ENCODE results near the gene SUGCT.

SUGCT gene

GRCh38 chr7:40519009-40519408 is 384.2 kb downstream of the SUGCT start:
- DNase-seq (ENCODE audit: low read depth, low spot score) = no peak

GRCh38 chr7:40520986-40521738 is 386.4 kb downstream of the SUGCT start:
- DNase-seq (ENCODE audit: low read depth, low spot score) = no peak

GRCh38 chr7:40525764-40526163 is 391.0 kb downstream of the SUGCT start:
- DNase-seq (ENCODE audit: low read depth, low spot score) = no peak

GRCh38 chr7:40526951-40527715 is 392.3 kb downstream of the SUGCT start:
- no peak for DNase-seq (ENCODE audit: low read depth, low spot score)

- no peak for DNase-seq (ENCODE audit: low read depth, low spot score)
Measured at GRCh38 chr7:40527723-40528122, 392.9 kb downstream of the SUGCT start.

- no peak for DNase-seq (ENCODE audit: low read depth, low spot score)
Measured at GRCh38 chr7:40530292-40530691, 395.5 kb downstream of the SUGCT start.

- DNase-seq (ENCODE audit: low read depth, low spot score) = no peak
Measured at GRCh38 chr7:40531956-40532355, 397.2 kb downstream of the SUGCT start.

- no peak for DNase-seq (ENCODE audit: low read depth, low spot score)
Measured at GRCh38 chr7:40535678-40536077, 400.9 kb downstream of the SUGCT start.

GRCh38 chr7:40536421-40536820 is 401.6 kb downstream of the SUGCT start:
- DNase-seq (ENCODE audit: low read depth, low spot score) = no peak

- DNase-seq (ENCODE audit: low read depth, low spot score) = no peak
Measured at GRCh38 chr7:40538281-40538680, 403.5 kb downstream of the SUGCT start.

- no peak for DNase-seq (ENCODE audit: low read depth, low spot score)
Measured at GRCh38 chr7:40541336-40541735, 406.5 kb downstream of the SUGCT start.

- no peak for DNase-seq (ENCODE audit: low read depth, low spot score)
Measured at GRCh38 chr7:40542982-40543741, 408.4 kb downstream of the SUGCT start.

GRCh38 chr7:40544221-40544723 is 409.5 kb downstream of the SUGCT start:
- no peak for DNase-seq (ENCODE audit: low read depth, low spot score)

GRCh38 chr7:40544871-40545303 is 410.1 kb downstream of the SUGCT start:
- no peak for DNase-seq (ENCODE audit: low read depth, low spot score)

GRCh38 chr7:40545739-40546138 is 410.9 kb downstream of the SUGCT start:
- no peak for DNase-seq (ENCODE audit: low read depth, low spot score)

GRCh38 chr7:40546616-40547501 is 412.1 kb downstream of the SUGCT start:
- DNase-seq (ENCODE audit: low read depth, low spot score) = no peak

GRCh38 chr7:40549372-40550039 is 414.7 kb downstream of the SUGCT start:
- no peak for DNase-seq (ENCODE audit: low read depth, low spot score)

GRCh38 chr7:40551685-40552576 is 417.1 kb downstream of the SUGCT start:
- DNase-seq (ENCODE audit: low read depth, low spot score) = no peak

- no peak for DNase-seq (ENCODE audit: low read depth, low spot score)
Measured at GRCh38 chr7:40560672-40561071, 425.9 kb downstream of the SUGCT start.

Data from brain pericyte (primary cell).